IPS-NIHi7 (cell line): ENCODE data around the gene ARHGAP25.

ENCODE experiments used
- DNase-seq: peaks from one replicate; pipeline ENCODE4 v3.0.0; 2012; ENCODE audit warnings: mixed read lengths; ENCODE audit errors: extremely low spot score

The ARHGAP25 gene

GRCh38 chr2:68742626-68743415 is 8.2 kb downstream of the ARHGAP25 start:
- DNase-seq: no peak

GRCh38 chr2:68743531-68743930 is 8.9 kb downstream of the ARHGAP25 start:
- no peak for DNase-seq

DNA sequence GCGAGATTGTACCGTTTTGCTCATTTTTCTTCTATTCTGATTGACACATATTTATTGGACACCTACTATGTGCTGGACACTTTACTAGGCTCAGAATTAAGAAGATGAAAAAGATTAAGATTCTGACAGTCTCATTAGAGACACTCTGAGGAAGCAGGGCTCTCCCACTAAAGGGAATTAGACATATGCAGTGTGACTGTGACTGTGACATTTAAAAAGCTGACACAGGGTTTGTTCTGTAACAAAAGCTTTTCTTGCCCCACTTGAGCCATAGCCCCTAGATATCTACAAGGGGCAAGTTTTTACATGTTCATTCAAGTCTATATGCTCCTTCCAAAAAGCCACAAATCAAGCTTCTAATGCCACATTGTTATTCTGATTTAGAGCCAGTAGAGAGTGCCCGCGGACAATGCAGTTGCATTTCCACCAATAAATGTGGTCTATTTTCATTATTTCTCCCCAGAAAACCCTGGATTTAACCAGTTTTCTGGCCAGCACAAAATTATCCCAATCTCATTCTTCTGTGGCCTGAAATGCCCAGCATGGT is 9.8 kb downstream of the ARHGAP25 start:
- no peak for DNase-seq

DNA sequence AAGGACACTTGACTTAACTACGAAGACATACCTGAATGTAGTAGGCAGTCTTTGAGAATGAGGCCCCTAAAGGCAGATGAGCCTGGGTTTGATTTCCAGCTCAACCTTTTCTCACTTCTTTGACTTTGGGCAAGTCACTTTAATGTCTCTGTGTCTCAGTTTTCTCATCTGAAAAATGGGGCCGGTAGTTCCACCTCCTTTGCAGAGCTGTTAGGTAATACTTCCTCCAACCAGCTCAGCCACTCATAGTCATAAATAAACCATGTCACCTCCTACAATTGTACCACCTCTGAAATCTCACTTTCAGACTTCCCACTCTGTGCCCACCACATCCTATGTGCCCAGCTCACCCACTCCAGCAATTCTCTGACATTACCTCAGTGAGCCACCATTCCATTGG is 10.4 kb downstream of the ARHGAP25 start:
- DNase-seq: no peak

GRCh38 chr2:68746408-68746807 is 11.8 kb downstream of the ARHGAP25 start:
- no peak for DNase-seq

- no peak for DNase-seq
Measured at GRCh38 chr2:68747413-68747812, 12.8 kb downstream of the ARHGAP25 start.

GRCh38 chr2:68747900-68748299 is 13.3 kb downstream of the ARHGAP25 start:
- DNase-seq: no peak

- DNase-seq: no peak
Measured at GRCh38 chr2:68748568-68748967, 14.0 kb downstream of the ARHGAP25 start.

- DNase-seq: no peak
Measured at GRCh38 chr2:68749345-68749744, 14.7 kb downstream of the ARHGAP25 start.

GRCh38 chr2:68750592-68751396 is 16.2 kb downstream of the ARHGAP25 start:
- DNase-seq: no peak

DNA sequence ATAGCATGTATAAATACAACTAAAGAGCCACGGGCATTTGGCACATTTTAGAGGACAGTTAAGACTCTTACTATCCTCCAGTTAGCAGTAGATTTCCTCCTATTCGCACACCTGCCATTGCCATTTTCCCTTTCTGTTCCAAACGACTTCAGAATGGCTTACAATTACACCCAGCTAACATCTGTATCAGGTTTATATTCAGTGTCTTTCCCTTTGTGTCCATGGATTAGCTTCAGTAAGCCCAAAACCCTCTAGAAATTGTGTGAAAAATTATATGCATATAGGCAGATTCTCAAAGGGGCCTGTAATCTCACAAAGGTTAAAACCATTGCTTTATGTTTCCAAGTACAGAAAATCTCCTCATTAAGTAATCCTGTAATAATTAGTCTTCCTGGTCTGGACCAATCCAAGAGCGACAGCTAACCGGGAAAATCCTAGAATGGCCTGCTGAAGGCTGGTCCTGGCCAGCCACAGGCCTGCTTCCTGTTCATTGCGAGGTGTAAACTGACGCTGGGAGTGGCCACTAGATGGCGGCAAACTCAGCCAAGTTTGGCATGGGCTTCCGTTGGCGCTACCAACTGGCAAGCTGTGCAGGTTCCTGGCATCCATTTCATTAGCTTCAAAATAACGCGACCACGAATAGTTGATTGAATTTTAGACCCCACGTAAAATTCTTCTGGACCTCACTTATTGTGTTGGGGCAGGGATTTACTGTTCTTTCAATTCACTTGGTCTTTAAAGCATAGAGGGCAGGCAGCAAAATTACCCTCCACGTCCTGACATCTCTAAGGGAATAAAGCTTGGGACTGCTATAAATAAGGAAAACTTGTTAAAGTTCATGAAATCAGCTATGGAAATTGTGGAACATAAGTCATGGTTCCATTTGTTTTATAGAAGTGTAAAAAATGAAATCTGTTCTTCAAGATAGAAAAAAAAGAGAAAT is 17.1 kb downstream of the ARHGAP25 start:
- peak; percentile 90 for DNase-seq

DNA sequence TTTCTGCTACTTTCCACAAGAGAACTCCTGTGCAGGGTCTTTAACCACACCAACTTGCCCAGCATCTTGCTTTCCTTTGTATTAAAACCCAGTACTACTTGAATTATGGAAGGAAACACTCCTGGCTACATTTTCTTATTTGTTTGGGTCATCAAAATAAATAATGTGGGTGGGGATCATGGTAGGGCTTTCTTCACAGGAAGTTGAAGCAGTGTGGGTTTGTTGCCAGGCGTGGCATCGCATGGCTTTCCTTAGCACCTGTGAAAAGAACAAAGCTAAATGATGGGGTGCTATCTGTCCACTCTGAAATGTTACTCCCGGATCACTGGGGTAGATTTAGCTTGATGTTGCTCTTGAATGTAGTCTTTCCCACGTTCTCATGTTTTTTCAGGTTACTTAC is 18.7 kb downstream of the ARHGAP25 start:
- DNase-seq: no peak

DNA sequence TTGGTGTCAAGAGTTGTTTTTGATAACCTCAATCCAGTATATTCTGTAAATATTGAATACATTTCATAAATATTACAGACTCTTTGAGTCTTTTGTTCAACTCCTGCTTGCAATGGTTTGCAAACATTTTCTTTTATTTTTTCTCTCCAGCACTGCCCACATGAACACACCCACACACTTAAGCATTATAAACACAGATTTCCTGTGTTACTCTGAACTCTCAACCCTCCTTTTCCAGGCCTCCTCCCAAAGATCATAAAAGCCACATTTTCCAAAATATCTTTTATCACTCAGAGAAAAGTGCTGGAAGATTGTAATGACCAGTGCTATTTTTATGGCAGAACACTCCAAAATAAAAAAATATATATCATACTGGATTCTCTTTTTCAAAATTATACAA is 20.5 kb downstream of the ARHGAP25 start:
- DNase-seq: no peak

GRCh38 chr2:68756178-68756577 is 21.6 kb downstream of the ARHGAP25 start:
- no peak for DNase-seq

- DNase-seq: no peak
Measured at GRCh38 chr2:68757081-68757480, 22.5 kb downstream of the ARHGAP25 start.

DNA sequence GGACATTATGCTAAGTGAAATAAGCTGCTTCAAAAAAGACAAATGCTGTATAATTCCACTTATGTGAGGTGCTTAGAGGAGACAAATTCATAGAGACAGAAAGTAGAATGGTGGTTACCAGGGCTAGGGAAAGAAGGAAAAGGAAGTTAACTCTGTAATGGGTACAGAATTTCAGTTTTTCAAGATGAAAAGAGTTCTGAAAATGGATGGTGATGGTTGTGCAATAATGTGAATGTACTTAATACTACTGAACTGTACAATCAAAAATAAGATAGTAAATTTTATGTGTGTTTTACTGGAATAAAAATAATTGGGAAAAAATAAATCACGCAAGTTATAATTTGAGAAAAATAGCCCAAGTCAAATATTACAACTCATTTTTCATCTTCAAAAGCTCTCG is 27.5 kb downstream of the ARHGAP25 start:
- no peak for DNase-seq

GRCh38 chr2:68762665-68763064 is 28.1 kb downstream of the ARHGAP25 start:
- no peak for DNase-seq

GRCh38 chr2:68764041-68764805 is 29.6 kb downstream of the ARHGAP25 start:
- no peak for DNase-seq

DNA sequence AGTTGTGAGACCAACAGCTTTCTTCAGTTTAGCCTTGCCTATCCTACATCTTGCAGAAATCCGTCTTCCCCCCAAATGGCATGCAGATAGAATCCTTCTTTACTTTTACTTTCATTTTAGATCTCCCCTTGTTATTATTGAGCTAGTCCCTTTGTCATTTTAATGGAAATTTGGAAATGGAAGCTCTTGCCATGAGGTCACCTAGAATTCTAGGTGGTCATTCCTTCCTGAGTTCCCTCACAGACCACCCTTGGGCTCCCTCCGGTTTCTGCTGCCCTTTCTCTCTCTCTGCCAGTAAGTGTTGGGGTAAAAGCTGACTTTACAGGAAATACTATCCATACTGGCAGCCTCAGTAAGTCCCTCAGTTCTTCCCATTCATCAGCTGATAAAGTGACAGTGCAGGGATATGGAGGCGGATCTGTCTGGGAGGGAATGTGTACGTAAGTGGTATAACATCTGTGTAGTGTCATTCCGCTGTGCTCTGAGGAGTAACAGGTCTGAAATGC is 30.2 kb downstream of the ARHGAP25 start:
- no peak for DNase-seq

- DNase-seq: no peak
Measured at GRCh38 chr2:68765739-68766375, 31.2 kb downstream of the ARHGAP25 start.
